CD4-positive, alpha-beta T cell treated with Interleukin-6 for 4 hours (primary cell): ENCODE data around the gene FIBCD1.

Experiments used
- DNase-seq: peaks from one replicate; pipeline ENCODE4 v3.0.0-alpha.2; 2020; ENCODE audit warnings: mixed read lengths

FIBCD1 gene

GRCh38 chr9:130934702-130935647 lies 4.1 kb downstream of the FIBCD1 start:
- no peak for DNase-seq

- no peak for DNase-seq
Measured at GRCh38 chr9:130934246-130934645, 4.8 kb downstream of the FIBCD1 start.

GRCh38 chr9:130933114-130934046 lies 5.7 kb downstream of the FIBCD1 start:
- DNase-seq = no peak

DNA sequence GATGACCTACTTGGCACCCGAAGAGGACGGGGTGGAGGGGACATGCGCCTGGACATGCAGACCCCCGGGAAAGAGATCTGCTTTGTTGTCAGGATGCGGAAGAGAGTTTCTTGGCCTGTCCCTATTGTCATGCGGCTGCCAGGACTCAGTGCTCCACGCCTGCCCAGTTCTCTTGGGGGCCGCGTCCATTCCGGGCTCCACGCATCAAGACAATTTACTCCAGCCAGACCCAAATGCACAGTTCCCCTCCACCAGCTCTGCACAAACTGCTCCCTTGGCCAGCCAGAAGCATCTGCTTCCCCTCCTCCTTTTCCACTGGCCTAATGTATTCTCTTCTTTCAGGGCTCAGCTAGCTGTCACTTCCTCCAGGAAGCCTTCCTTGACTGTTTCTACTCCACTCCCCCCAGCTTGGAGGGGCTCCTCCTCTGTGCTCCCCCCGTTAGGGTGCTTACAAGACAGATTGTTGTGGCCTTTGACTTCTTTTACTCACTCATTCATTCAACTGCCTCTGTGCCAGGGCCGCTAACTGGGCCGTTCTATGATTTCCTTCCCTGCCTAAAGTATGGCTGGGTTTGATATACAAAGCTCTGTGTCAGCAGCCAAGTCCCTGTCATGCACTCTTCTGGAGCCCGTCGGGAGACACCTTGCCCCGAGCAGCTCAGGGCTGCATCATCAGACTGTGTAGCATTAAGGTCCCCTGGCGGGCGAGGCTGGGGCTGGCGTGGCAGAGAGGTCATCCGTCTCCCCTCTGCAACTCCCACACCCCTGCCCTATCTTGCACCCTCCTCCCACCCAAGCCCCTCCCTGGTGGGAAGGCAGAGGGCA lies 6.6 kb downstream of the FIBCD1 start:
- no peak for DNase-seq

DNA sequence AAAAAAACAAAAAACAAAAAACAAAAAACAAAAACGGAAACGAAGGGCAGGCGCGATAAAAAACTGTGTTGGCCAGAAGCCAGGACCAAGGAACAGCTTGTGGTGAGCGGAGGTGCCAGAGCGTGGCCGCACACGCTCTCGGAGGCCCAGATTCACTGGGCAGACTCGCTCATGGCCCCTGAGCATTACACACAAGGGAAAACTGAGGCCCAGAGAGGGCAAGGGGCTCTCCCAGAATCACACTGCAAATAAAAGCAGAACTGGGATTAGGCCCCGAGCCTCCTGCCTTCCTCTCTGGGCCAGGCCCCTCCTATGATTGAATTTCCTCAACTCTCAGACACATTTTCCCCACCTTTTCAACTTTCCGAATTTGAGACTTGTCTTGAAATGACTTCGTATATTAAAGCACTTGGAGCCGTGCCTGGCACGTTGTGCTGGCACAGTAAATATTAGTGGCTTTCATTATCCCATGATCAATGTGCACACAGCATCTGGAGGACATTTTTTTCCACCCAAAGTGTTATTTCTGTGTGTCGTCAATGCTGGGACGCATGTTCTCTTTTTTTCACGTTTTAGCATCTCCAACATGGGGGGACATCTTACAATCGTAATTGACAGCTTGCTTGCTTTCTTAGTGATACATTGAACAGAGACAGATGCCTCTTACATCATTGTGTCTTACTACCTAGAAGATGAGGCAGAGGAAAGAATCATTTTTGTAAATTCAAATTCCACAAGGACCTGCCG lies 7.4 kb downstream of the FIBCD1 start:
- DNase-seq = no peak

- no peak for DNase-seq
Measured at GRCh38 chr9:130930804-130931349, 8.2 kb downstream of the FIBCD1 start.

GRCh38 chr9:130930132-130930803 lies 8.8 kb downstream of the FIBCD1 start:
- DNase-seq = no peak

- DNase-seq = no peak
Measured at GRCh38 chr9:130929571-130930038, 9.4 kb downstream of the FIBCD1 start.

DNA sequence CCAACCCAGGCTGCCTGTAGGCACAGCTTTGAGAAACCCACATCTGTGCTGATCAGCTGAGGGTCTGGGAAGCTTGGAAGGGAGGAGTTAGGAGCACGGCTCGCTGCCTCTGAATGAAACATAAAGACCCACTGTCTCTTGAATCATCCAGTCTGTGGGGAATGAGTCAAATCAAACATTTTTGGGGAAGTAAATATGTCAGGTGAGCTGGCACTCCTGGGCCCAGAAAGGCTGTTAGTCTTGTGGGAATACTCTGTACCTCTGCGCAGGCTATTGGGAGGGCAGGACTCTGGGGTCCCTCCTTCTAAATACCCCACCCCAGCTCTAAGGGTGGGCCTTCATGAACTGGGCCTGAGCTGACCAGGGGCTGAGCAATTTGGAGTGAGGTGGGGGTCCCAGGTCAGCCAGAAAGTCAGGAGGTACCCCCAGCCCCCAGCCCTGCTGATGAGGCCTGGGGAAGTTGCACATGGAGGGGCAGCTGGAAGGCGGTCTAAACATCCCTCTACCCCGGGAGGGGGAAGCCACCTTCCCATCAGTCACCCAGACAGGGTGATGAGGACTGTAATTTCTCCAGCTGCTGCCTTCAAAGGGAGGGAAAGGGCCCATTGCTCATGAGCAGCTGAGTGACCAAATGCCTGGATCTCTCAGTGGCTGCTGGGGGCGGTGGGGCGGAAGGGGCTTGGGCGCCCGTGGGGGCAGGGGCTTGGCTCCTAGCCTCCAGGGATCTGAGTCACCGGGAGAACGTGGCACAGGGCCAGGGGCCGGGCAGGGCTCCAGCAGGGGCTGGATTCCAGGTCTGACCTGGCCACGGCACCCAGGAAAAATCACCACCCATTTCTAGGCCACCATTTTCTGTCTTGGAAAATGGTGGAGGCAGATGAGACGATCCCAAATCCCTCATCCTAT lies 10.8 kb downstream of the FIBCD1 start:
- DNase-seq = no peak

DNA sequence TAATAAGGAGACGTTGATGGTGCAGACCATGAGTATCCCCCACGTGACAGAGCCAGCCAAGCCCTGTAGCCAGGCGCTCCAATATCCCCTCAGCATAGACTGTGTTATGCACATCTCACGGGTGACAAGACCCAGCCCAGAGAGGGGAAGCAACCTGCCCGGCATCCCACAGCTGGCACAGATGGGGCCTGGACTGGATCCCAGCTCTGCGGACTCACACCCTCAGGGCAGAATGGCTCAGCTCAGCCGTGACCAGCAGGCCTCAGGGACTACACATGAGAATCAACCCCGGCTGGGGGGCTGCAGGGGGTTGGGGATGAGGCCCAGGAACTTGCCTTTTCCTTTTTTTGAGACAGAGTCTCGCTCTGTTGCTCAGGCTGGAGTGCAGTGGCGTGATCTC lies 11.7 kb downstream of the FIBCD1 start:
- DNase-seq = no peak

GRCh38 chr9:130925050-130925678 lies 13.9 kb downstream of the FIBCD1 start:
- no peak for DNase-seq

GRCh38 chr9:130924448-130924788 lies 14.6 kb downstream of the FIBCD1 start:
- no peak for DNase-seq

GRCh38 chr9:130923611-130924447 lies 15.2 kb downstream of the FIBCD1 start:
- no peak for DNase-seq

DNA sequence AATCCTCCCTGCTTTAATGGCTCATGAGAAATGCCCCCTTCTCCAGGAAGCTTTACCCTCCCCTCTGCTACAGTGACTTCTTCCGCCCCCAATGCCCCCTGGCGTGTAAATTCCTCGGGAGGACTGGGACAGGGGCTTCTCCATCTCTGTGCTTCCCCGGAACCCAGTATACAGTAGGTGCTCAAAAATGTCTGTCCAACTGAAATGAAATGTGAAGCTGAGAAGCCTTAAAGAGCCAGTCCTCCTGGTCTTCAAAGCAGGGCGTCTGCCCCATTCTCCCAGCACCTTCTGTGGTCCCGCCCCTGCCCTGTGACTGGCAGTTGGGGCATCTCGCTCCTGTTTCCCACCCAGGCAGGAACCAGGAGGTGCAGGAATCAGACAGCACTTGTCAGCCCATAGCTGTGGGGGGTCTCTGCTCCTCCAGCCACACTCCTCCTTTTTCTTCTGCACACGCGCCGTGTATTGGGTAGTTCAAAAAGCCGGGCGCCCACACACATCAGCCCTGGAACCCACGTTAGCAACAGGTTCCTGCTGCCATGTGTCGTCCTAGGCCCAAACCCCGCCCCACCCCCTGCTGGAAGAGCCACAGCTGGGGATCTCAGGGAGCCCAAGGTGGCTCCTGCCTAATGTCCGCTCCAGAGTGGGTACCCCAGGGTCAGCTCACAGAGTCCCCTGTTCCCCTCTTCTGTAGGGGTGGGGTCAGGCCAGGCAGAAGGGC lies 16.0 kb downstream of the FIBCD1 start:
- no peak for DNase-seq

- DNase-seq = no peak
Measured at GRCh38 chr9:130921989-130922892, 16.8 kb downstream of the FIBCD1 start.

- no peak for DNase-seq
Measured at GRCh38 chr9:130921300-130921988, 17.6 kb downstream of the FIBCD1 start.
